Smooth muscle cell (in vitro differentiated cells): ENCODE results near the gene COLQ. TPM values are rescaled to one million over a fixed set of nuclear protein-coding genes. Genes with fewer than 3 reads are reported as not detected.

ENCODE experiments used
- DNase-seq: peaks from one replicate; lab custom pipeline; 2025; ENCODE audit not compliant: unreplicated experiment; lab: John Stamatoyannopoulos, UW
- H2AFZ ChIP-seq: fragments of 200-600 bp; sonication (generic); 2 replicates; pipeline ENCODE4 v1.6.0; 2016; ENCODE audit warnings: antibody characterized with exemption, low read depth, mild to moderate bottlenecking
- H3F3A ChIP-seq: fragments of 200-600 bp; sonication (generic); 2 replicates; pipeline ENCODE4 v1.6.0; 2017; ENCODE audit warnings: antibody characterized with exemption, low read depth
- H3K27ac ChIP-seq: fragments of 200-600 bp; sonication (generic); 2 replicates; pipeline ENCODE4 v1.5.1; 2016; ENCODE audit warnings: low read depth, mild to moderate bottlenecking
- H3K27me3 ChIP-seq: fragments of 200-600 bp; sonication (generic); 2 replicates; pipeline ENCODE4 v1.6.1; 2016; ENCODE audit warnings: low read depth, mild to moderate bottlenecking
- H3K36me3 ChIP-seq: fragments of 200-600 bp; sonication (generic); 2 replicates; pipeline ENCODE4 v1.5.1; 2016; ENCODE audit warnings: low read depth
- H3K4me1 ChIP-seq: fragments of 200-600 bp; sonication (generic); 2 replicates; pipeline ENCODE4 v1.5.1; 2016; ENCODE audit warnings: low read depth
- H3K4me2 ChIP-seq: fragments of 200-600 bp; sonication (generic); 2 replicates; pipeline ENCODE4 v1.6.0; 2016; ENCODE audit warnings: mild to moderate bottlenecking
- H3K4me3 ChIP-seq: fragments of 200-600 bp; sonication (generic); 2 replicates; pipeline ENCODE4 v1.5.1; 2016; ENCODE audit warnings: mild to moderate bottlenecking
- H3K79me2 ChIP-seq: fragments of 200-600 bp; sonication (generic); 2 replicates; pipeline ENCODE4 v1.6.0; 2016; ENCODE audit warnings: low read depth, mild to moderate bottlenecking
- H3K9ac ChIP-seq: fragments of 200-600 bp; sonication (generic); 2 replicates; pipeline ENCODE4 v1.6.0; 2016; ENCODE audit warnings: low read depth
- H3K9me3 ChIP-seq: fragments of 200-600 bp; sonication (generic); replicated peaks from 2 replicates; pipeline ENCODE4 v1.5.1; 2016; ENCODE audit warnings: low read depth
- H4K20me1 ChIP-seq: fragments of 200-600 bp; sonication (generic); 2 replicates; pipeline ENCODE4 v1.6.0; 2016; ENCODE audit warnings: low read depth
- CTCF ChIP-seq: fragments of 200-600 bp; sonication (generic); IDR thresholded peaks from 2 replicates; pipeline ENCODE4 v1.5.1; 2017; ENCODE audit warnings: borderline replicate concordance, mild to moderate bottlenecking, antibody characterized with exemption; ENCODE audit not compliant: insufficient read depth, poor library complexity, severe bottlenecking
- WGBS: methylation state at CpG from one replicate; pipeline ENCODE4 v1.1.7; 2016; ENCODE audit warnings: low lambda C conversion rate; 5-methylcytosine and 5-hydroxymethylcytosine counted together
- polyA plus RNA-seq: library from polyadenylated mRNA; unstranded; fragments of >200 nt; fragmentation: Nextera tagmentation; extraction: Ambion mirVana; gene quantifications from 2 replicates; pipeline ENCODE4 v1.2.1, GENCODE V29; 2016
- total RNA-seq: library from RNA; depleted of rRNA; stranded (reverse); fragments of >200 nt; gene quantifications from 2 replicates; pipeline ENCODE4 v1.2.3, GENCODE V29; 2014

Gene COLQ
- total and polyA plus RNA-seq, 2 experiments from 2014 or later = 0.69 to 1.8 TPM

DNA sequence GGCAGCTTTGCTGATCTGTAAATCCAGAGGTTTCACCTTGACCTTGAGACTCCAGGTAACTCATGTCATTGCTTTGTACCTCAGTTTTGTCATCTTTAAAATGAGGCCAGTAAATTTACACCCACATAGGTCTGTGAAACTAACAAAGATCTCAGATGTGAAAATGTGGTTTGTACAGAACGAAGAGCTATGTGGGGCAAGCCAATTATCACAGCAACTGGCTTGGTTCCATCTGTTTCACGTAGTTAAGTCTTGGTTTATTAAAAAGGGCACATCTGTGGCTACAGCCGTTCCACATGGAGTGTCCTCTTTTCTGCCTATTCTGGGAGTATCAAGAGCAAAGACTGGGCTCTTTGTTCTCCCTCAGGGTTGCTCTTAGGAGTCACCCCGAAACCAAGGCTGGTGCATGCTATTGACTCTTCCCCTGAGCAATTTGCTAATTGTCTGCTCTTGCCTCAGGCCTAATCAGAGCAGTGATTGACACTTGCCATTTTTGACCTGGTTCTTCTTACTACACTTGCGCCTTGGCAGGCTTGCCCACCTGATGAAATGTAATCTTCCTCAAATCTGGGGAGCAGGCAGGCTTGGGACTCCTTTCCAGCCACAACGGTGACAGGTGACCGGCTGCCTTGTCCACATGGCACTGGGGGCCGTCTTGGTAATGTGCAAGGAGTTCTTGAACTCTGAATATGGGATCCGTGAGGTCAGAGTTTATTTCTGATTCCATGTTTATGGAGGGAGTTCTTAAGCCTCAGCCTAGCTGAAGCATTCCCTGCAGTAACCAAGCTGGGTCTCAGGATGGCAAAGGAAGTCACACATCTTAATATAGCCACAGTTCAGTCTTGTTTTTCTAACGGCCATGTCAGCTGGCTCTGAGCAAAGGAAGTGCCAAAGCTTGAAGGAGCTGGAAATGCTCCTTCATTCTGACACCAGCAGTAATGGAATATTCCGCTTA lies 54.0 kb downstream of the COLQ start:
- no peaks in the 10 kb centered on the region for H3K9me3 ChIP-seq
- DNase-seq = no peak
- no peak overlapping the region for H2AFZ ChIP-seq
- H3K4me2 ChIP-seq = no peak overlapping the region
- no peaks in the 10 kb centered on the region for H3K27me3 ChIP-seq
- no peak overlapping the region for H3K9ac ChIP-seq
- 84% methylated on average over 11 of the region's 11 CpGs for WGBS
- no peaks in the 10 kb centered on the region for H3K4me1 ChIP-seq
- H3F3A ChIP-seq = no peaks in the 10 kb centered on the region
- H3K27ac ChIP-seq = no peak overlapping the region
- H3K36me3 ChIP-seq = no peaks in the 10 kb centered on the region
- no peak for TF ChIP-seq CTCF
- H3K79me2 ChIP-seq = no peaks in the 10 kb centered on the region
- H3K4me3 ChIP-seq = no peak overlapping the region
- H4K20me1 ChIP-seq = no peaks in the 10 kb centered on the region

DNA sequence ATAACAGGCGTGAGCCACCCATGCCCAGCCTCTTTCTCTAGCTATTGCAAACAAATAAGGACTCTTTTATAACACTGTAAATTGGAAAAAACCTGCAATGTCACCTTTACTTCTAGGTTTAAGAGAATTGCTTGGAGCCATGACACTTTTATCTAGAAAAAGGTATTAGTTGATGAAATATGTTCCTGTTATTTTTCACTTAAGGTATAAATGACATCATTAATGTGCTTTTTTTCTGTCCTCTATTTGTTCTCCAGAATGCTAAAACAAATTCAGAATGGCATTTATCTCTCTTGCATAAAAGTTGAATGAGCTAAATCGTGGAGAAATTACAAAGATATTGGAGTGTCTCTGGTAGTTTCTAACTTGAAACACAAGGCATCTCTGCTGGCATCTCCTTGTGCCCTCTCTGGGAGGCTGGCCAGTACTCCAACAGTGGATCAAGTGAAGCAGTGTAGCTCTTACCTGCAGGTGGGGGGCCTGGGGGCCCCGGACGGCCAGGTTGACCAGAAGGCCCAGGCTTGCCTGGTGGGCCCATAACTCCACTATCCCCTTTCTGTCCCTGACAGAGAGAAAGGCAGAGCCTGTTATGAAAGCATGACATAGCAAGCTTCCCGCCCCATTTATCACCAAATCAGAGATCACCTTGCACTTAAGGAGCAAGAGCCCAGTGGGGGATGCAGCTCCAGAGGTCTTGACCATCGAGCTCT lies 55.5 kb downstream of the COLQ start:
- H3K9me3 ChIP-seq = no peaks in the 10 kb centered on the region
- H3K27me3 ChIP-seq = no peaks in the 10 kb centered on the region
- H3K36me3 ChIP-seq = no peaks in the 10 kb centered on the region
- no peaks in the 10 kb centered on the region for H4K20me1 ChIP-seq
- no peaks in the 10 kb centered on the region for H3K4me1 ChIP-seq
- H3F3A ChIP-seq = no peaks in the 10 kb centered on the region
- no peak overlapping the region for H3K4me3 ChIP-seq
- H2AFZ ChIP-seq = no peak overlapping the region
- H3K79me2 ChIP-seq = no peaks in the 10 kb centered on the region
- WGBS = 95% methylated on average over 6 of the region's 6 CpGs
- TF ChIP-seq CTCF = no peak
- H3K4me2 ChIP-seq = no peak overlapping the region
- no peak overlapping the region for H3K27ac ChIP-seq
- DNase-seq = no peak
- no peak overlapping the region for H3K9ac ChIP-seq

DNA sequence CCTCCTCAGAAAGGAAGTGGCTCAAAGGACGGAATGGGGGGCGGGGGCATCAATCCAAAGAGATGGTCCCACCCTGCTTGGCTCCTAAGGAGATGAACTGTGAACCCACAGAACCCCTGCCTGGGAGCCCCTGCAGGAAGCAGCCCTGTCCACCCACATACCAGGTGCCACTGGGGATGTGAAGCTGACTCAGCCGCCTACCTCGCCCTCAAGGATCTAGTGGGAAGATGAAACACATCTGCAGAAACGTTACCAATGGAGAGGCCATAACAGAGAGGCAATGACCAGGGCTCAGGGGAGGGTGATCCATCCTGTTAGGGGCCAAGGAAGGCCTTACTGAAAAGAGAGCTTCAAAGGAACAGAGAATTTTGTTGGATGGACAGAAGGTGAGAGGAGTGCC lies 59.1 kb downstream of the COLQ start:
- no peak for DNase-seq
- Histone ChIP-seq H3K4me2 (no peak overlapping the region), H2AFZ (no peak overlapping the region), H3K9me3 (no peaks in the 10 kb centered on the region), H3K36me3 (no peaks in the 10 kb centered on the region), H3K79me2 (no peaks in the 10 kb centered on the region), H3K27me3 (no peaks in the 10 kb centered on the region), H3K4me3 (no peak overlapping the region), H3K27ac (no peak overlapping the region), H3K9ac (no peak overlapping the region), H3K4me1 (no peaks in the 10 kb centered on the region), H3F3A (no peaks in the 10 kb centered on the region), H4K20me1 (no peaks in the 10 kb centered on the region)
- 84% methylated on average over 5 of the region's 5 CpGs for WGBS
- TF ChIP-seq CTCF = no peak
